Panc1 (cell line): ENCODE measurements around the gene PLCG2. TPM values are rescaled to one million over a fixed set of nuclear protein-coding genes. Genes with fewer than 3 reads are reported as not detected.

ENCODE experiments used
- ATAC-seq: fragments of 200-7000 bp; cut with Tn5 transposase; 2 replicates; pipeline ENCODE4 v1.9.1; 2020; ENCODE audit warnings: mild to moderate bottlenecking, moderate library complexity
- BruUV-seq: library from RNA; stranded (reverse); fragments of 400-500 nt; replicated peaks from 2 replicates; lab custom pipeline; 2021; lab: Mats Ljungman, UMichigan
- CTCF ChIA-PET: fragments of 300-600 bp; sonication (Branson Sonifier 250); formaldehyde crosslinking; loops from one replicate; lab custom pipeline; 2022; ENCODE audit warnings: antibody characterized with exemption; lab: Charles Lee
- POLR2A ChIA-PET: fragments of 300-600 bp; sonication (Branson Sonifier 250); formaldehyde crosslinking; loops from one replicate; lab custom pipeline; 2022; ENCODE audit warnings: antibody characterized with exemption; lab: Charles Lee
- DNase-seq: peaks from one replicate; pipeline ENCODE4 v3.0.0-alpha.2; 2010; ENCODE audit warnings: low read depth, low spot score
- H3K27ac ChIP-seq: 2 replicates; pipeline ENCODE4 v1.5.1; 2011; ENCODE audit warnings: mild to moderate bottlenecking, low read length, inconsistent platforms
- H3K27me3 ChIP-seq: fragments of 200-500 bp; sonication (Bioruptor generic); 2 replicates; pipeline ENCODE4 v1.6.0; 2014; ENCODE audit warnings: low read length, inconsistent platforms; ENCODE audit not compliant: control insufficient read depth, insufficient read depth
- H3K36me3 ChIP-seq: fragments of 200-500 bp; sonication (Bioruptor generic); 2 replicates; pipeline ENCODE4 v1.5.1; 2014; ENCODE audit warnings: inconsistent platforms, mild to moderate bottlenecking, low read length, moderate library complexity; ENCODE audit not compliant: control insufficient read depth, insufficient read depth
- H3K4me1 ChIP-seq: 2 replicates; pipeline ENCODE4 v1.5.1; 2011; ENCODE audit warnings: inconsistent platforms, mild to moderate bottlenecking, low read length, moderate library complexity; ENCODE audit not compliant: control insufficient read depth, insufficient read depth
- H3K4me3 ChIP-seq, 2 experiments: 2 replicates each; pipeline ENCODE4 v1.5.1; 2011 to 2012; ENCODE audit warnings: low read depth in 2 of 2, low read length in 2 of 2, mild to moderate bottlenecking in 2 of 2, inconsistent platforms in 1 of 2, moderate library complexity in 1 of 2
- H3K9me3 ChIP-seq: fragments of 200-500 bp; sonication (Bioruptor generic); 2 replicates; pipeline ENCODE4 v1.5.1; 2014; ENCODE audit warnings: low read depth, mild to moderate bottlenecking, inconsistent platforms, low read length, moderate library complexity; ENCODE audit not compliant: control insufficient read depth, insufficient read depth
- CTCF ChIP-seq: fragments of 450-650 bp; IDR thresholded peaks from 2 replicates; pipeline ENCODE4 v1.5.1; 2017; ENCODE audit warnings: mild to moderate bottlenecking
- POLR2AphosphoS5 ChIP-seq: IDR thresholded peaks from 2 replicates; pipeline ENCODE4 v1.6.1; 2012; ENCODE audit warnings: mild to moderate bottlenecking, low read depth, low read length, moderate library complexity
- REST ChIP-seq, 2 experiments: IDR thresholded peaks; 2 replicates each; pipeline ENCODE4 v1.6.1; 2011 to 2012; ENCODE audit warnings: low read depth in 2 of 2, control low read depth in 1 of 2, low read length in 1 of 2, mild to moderate bottlenecking in 1 of 2, moderate library complexity in 1 of 2; ENCODE audit not compliant: insufficient read depth in 1 of 2
- SIN3A ChIP-seq: IDR thresholded peaks from 2 replicates; pipeline ENCODE4 v1.6.1; 2012; ENCODE audit warnings: low read depth, mild to moderate bottlenecking, low read length, moderate library complexity, borderline replicate concordance; ENCODE audit not compliant: insufficient read depth
- TCF7L2 ChIP-seq: IDR thresholded peaks from 2 replicates; pipeline ENCODE4 v1.6.1; 2011; ENCODE audit warnings: mild to moderate bottlenecking, low read depth, low read length, inconsistent platforms
- in situ Hi-C: cut with HindIII; loops from 2 replicates; pipeline ENCODE4 v1.10.0; 2016; ENCODE audit warnings: low sequenced_read_pairs, low pct_unique_long_range_greater_than_20kb
- intact Hi-C: fragments of 100-400 bp; cut with micrococcal nuclease; formaldehyde crosslinking; loops from one replicate; pipeline ENCODE4 v1.10.0; 2022; ENCODE audit not compliant: unreplicated experiment
- total RNA-seq: library from RNA; stranded (reverse); gene quantifications from one replicate; pipeline ENCODE4 v1.2.1, GENCODE V29; 2021; ENCODE audit not compliant: unreplicated experiment

The PLCG2 gene
- total RNA-seq, 1 experiment from 2014 or later = 10.8 TPM

GRCh38 chr16:81790830-81791435 is 11.8 kb downstream of the PLCG2 start:
- in situ Hi-C loops (no loop called here), intact Hi-C loops (no loop called here)
- no peaks in the 10 kb centered on the region; the same call in 1 of the 2 replicates for H3K36me3 ChIP-seq
- no peaks in the 10 kb centered on the region for H3K27me3 ChIP-seq
- TF ChIP-seq POLR2AphosphoS5 (no peak), REST (IDR thresholded peaks at IDR 0.05; ENCODE audit: insufficient read depth in 1 of 2, low read depth in 2 of 2, low read length in 1 of 2) (no peak), CTCF (no peak), TCF7L2 (no peak)
- no peak for DNase-seq
- POLR2A ChIA-PET = no interaction called here
- no peak overlapping the region for H3K4me3 ChIP-seq
- BruUV-seq = no TSS peak
- H3K9me3 ChIP-seq = no peaks in the 10 kb centered on the region
- no peak for ATAC-seq
- no peak overlapping the region for H3K27ac ChIP-seq
- CTCF ChIA-PET = no interaction called here
- no peaks in the 10 kb centered on the region; the same call in 1 of the 2 replicates for H3K4me1 ChIP-seq

- intact Hi-C loops = no loop called here
- no peak for TF ChIP-seq REST (IDR thresholded peaks at IDR 0.05; ENCODE audit: insufficient read depth in 1 of 2, low read depth in 2 of 2, low read length in 1 of 2)
- TF ChIP-seq POLR2AphosphoS5 = no peak
- no peak for TF ChIP-seq TCF7L2
- no peak for TF ChIP-seq SIN3A
- no peak for TF ChIP-seq CTCF
- Histone ChIP-seq H3K4me1 (no peaks in the 10 kb centered on the region), H3K27ac (no peak overlapping the region), H3K36me3 (no peaks in the 10 kb centered on the region; the same call in 1 of the 2 replicates), H3K9me3 (no peaks in the 10 kb centered on the region), H3K27me3 (no peaks in the 10 kb centered on the region), H3K4me3 (no peak overlapping the region)
- DNase-seq (no peak), ATAC-seq (no peak)
- in situ Hi-C loops = no loop called here
- POLR2A ChIA-PET = interaction anchor here (0.7 kb wide), 1 partner anchor 1565 kb away, joined by 9 read pairs; no protein-coding TSS in a partner anchor
- CTCF ChIA-PET = no interaction called here
- BruUV-seq = no TSS peak
Observed at GRCh38 chr16:81792828-81793227, 13.7 kb downstream of the PLCG2 start.
